Measurements from ENCODE around the gene DCST1.
A peak's percentile ranks its signal among the peaks of the same experiment; 100 is the strongest.

Gene DCST1

DNA sequence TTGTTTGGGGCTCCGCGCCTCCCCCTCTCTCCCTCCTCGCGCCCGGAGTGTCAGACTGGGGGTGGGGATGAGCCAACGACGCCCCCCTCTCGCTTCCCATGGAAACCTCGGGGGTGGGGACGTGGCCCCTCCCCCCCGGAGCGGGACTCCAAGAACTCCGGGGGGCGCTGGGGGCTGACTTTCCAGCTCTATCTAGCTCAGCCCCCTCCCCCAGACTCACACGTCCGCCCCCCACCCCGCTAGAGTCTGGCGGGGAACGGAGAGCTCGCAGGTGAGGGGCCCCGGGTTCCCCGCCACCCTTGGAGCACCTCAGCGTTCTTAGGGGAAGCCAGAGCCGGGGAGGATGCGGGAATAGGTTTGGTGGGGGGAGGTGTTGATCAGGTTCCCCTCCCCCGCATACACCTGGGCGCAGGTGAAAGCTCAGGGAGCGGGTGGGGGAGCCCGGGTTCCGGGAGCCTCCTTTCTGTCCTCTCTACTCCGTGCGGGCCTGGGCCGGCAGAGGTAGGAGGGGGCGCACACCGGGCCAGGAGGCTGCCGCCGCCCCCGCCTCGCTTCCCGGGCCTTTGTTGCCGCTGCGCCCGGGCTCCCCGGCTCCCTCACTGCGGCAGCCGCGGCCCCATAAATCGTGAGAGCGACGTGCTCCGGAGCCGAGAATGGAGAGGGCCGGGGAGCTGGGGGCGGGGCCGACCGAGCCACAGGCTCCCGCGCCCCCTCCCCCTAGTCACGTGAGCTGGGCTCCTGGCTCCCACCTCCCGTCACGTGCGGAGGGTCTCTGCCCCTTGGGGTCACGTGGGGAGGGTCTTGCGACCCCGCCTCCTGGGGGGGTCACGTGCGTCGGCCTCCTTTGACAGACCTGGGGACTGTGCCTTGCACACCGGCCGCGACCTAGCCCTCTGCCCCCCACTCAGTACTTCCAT is 46.9 kb downstream of the DCST1 start:
- H3K27ac ChIP-seq = peak overlapping the region; percentile 81
- TF ChIP-seq CTCF (conservative IDR thresholded peaks at IDR 0.05) = no peak

DNA sequence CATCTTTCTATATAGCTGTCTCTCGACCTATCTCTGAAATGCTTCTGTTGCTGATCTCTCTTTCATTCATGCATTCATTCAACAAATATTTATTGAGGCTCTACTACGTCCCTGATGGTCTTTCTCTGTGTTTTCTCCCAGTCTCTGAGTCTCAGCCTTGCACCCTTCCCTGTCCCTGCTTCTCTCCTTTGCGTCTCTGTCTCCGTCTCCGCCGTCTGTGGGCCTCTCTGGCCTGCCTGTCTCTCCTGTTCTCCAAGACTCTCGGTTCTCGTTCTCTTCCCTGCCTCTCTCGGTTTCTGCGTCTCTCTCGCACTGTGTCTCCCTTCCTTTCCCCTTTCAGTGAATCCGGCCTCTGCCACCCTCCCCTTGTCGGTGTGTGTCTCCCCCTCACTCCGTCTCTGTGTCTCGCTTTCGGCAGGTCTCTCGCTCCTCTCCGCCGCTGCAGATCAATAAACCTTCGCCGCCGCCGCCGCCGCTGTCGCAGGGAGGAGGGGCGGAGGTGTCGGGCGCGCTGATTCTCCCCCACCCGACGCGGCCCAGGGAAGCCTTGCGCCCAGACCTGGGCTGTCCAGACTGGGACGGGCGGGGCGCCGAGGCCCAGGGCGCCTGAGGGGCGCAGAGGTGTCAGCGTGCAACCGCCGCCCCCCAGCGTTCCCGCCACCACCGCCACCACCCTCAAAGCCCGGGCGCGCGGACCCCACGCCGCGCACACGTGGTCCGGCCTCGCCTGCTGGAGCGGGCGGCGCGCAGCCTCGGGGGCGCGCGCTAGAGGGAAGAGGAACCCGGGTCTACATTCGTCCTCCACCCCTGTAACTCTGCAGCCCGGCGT is 48.1 kb downstream of the DCST1 start:
- no peak for TF ChIP-seq CTCF (conservative IDR thresholded peaks at IDR 0.05)
- peak overlapping the region; percentile 81 for H3K27ac ChIP-seq

- H3K27ac ChIP-seq = peak overlapping the region; percentile 81
Measured at GRCh38 chr1:155082301-155083051, 48.9 kb downstream of the DCST1 start.

DNA sequence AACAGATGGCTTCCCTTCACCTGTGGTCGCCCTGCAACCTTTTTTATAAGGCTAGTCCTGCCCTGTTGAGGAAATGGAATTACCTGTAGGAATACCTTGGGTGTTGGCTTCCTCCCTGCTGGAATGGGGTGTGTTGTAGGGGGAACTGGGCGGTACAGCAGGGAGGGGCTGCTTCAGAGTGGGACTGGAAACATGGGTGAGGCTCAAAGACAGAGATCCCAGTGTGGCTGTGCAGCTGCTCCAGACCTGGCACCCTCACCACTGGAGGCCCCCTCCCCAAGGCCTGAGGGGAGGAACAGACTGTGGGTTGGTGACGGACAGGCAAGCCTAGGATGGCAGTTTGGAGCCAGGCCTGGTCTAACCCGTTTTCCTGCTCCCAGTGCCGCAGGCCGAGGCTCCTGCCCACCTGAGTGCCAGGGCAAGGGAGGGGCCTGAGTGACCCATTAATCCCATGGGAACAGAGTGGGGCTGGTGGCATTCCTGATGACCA is 49.5 kb downstream of the DCST1 start:
- TF ChIP-seq CTCF (conservative IDR thresholded peaks at IDR 0.05) = no peak
- peak overlapping the region; percentile 81 for H3K27ac ChIP-seq

More at GRCh38 chr1:155082301-155083051, 48.9 kb downstream of the DCST1 start:
- no peak for TF ChIP-seq CTCF (conservative IDR thresholded peaks at IDR 0.05)

DNA sequence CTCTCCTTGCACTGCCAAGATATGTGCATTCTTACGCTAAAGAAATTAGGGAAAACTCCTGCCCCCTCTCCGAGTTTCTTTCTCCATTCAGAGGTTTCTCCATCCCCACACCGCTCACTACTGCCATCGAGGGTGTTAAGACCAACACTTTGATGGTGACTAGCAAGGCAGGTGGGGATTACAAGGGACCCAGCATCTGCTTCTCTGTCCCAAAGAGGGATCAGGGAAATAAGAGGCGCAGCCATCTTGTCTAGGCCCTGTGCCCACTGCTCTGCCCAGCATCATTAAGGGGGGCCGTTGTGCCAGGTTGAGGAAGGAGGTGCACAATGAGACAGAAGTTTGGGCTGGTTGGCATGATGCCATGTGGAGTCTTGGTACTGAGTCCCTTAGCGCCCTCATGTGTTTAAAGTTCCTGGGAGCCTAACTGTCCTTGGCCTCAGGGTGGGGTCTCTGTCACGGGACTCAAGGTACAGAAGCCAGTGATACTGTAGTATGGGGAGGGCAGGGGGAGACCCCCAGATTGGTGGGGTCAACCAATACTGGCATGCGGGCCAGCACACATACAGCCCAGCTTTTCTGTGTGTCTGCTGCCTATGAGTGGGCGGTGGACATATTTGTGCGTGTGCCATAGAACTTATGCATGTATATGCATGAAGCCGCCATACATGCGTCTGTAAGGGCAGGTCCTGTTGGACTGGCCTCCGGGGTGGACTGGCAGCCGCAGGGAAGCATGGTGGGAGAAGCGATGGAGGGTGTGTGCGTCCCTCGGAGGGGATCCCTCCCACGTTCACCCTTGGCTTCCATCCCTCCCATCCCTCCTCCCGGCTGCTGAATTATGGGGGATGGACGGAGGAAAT is 50.5 kb downstream of the DCST1 start:
- TF ChIP-seq CTCF (conservative IDR thresholded peaks at IDR 0.05) = no peak
- peak overlapping the region; percentile 81 for H3K27ac ChIP-seq

DNA sequence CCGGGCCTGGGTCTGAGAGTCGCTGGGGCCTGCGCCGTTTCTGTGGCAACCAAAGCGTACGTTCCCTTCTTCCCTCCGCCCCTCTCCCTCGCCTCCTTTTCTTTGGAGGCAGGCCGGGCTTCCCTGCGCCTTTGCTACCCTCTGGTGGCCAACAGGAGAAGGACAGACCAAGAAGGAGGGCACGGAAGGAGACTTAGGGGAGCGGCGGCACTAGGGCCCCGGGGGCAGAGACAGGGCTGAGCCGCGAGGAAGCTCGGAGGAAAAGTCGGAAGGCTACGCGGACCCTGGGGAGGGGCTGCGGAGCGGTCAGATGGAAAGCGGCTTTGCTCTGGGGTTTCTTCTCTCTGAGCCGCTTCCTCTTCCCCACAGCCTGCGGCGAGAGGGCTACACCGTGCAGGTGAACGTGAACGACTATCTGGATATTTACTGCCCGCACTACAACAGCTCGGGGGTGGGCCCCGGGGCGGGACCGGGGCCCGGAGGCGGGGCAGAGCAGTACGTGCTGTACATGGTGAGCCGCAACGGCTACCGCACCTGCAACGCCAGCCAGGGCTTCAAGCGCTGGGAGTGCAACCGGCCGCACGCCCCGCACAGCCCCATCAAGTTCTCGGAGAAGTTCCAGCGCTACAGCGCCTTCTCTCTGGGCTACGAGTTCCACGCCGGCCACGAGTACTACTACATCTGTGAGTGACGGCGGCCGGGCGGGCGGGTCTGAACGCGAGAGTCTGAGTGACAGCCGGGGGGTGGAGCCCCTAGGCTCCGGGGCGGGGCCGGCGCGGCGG is 51.3 kb downstream of the DCST1 start:
- TF ChIP-seq CTCF (conservative IDR thresholded peaks at IDR 0.05) = peak; percentile 90
- H3K27ac ChIP-seq = peak overlapping the region; percentile 81

Measured in VCaP (cell line).